ENCODE measurements around the gene EMC6.
A peak's percentile ranks its signal among the peaks of the same experiment; 100 is the strongest.

EMC6 gene

DNA sequence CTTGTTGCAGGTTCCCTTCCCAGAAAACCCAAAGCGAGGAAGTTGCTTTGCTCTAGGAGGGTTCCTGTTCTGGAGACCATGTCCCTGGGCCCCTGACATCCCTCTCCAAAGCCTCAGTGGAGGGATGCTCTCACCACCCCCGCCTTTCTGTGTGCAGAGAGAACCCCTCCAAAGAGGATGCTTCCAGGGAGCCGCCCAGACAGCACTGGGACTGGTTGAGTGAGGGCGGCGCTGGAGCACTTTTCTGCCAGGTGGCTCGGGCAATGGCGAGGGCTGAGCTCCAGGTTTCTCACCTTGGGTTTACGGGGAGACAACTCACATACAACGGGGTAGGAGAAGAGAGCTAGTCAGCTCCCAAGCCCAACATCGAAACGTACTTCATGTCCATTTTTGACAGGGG is 7.3 kb downstream of the EMC6 start:
- no peak for DNase-seq (ENCODE audit: low read depth in 1 of 2, low spot score in 1 of 2)
- TF ChIP-seq JUND (IDR thresholded peaks at IDR 0.05; ENCODE audit: low read depth) = no peak
- in situ Hi-C loops (cut with HindIII; ENCODE audit: low pct_unique_long_range_greater_than_20kb, low sequenced_read_pairs) = no loop called here

DNA sequence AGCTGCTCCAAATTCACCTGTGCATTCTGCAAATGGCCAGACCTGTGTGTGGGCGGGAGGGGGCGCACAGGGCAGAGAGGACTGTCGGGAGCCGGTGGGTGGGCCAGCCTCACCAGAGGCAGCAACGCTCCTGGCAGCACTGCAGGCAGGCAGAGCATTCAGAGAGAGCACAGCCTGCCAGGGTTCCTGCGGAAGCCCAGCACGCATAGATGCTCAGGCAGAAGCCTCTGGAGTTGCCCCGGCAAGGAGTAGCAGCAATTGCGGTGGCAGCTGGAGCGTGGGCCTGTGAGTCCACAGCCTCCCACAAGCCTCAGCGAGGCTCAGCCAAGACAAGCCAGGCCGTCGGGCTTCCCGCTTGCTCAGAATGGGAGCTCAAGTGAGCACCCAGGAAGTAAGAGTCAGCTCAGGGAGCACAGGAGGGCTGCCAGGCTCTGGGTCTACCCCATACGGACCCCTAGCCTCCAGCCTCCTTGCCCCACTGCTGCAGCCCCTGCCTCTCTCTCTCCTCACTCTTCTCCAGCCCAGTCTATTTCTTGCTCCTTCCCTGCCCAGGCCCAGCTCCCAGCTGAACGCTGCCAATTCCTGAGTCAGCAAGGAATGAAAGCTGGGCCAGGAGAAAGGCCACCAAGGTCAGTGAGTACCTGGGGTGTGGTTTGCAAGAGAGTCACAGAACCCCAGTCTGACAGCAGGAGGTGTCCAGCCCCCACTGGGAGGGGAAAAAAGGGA is 9.6 kb downstream of the EMC6 start:
- DNase-seq (ENCODE audit: low read depth in 1 of 2, low spot score in 1 of 2) = no peak
- in situ Hi-C loops (cut with HindIII; ENCODE audit: low pct_unique_long_range_greater_than_20kb, low sequenced_read_pairs) = no loop called here

GRCh38 chr17:3678821-3679530 is 10.4 kb downstream of the EMC6 start:
- in situ Hi-C loops (cut with HindIII; ENCODE audit: low pct_unique_long_range_greater_than_20kb, low sequenced_read_pairs) = no loop called here
- no peak for TF ChIP-seq JUND (IDR thresholded peaks at IDR 0.05; ENCODE audit: low read depth)
- no peak for DNase-seq (ENCODE audit: low read depth in 1 of 2, low spot score in 1 of 2)

More for the DNA sequence above, 9.6 kb downstream of the EMC6 start:
- no peak for TF ChIP-seq JUND (IDR thresholded peaks at IDR 0.05; ENCODE audit: low read depth)

DNA sequence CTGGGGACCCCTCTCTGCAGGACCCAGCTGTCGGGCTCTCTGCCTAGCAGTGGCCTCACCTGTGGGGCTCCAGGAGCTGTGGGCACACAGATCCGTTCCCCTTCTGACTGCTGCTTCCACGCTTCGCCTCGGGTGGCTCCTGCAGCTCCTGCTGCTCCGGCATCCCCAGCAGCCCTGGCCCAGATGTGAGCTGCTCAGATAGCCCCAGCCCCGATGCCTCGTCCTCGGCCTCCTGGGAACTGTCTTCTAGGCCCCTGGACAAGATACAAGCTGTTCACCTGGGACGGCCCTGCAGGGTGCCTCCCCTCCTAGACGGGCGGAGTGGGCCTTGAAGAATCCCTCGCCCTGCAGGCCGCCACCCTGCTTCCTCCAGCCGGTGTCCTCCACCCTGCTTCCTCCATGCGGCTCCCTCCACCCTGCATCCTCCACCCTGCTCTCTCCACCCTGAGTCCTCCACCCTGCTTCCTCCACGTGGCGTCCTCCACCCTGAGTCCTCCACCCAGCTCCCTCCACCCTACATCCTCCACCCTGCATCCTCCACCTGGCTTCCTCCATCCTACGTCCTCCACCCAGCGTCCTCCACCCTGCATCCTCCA is 11.0 kb downstream of the EMC6 start:
- no peak for DNase-seq (ENCODE audit: low read depth in 1 of 2, low spot score in 1 of 2)
- no peak for TF ChIP-seq JUND (IDR thresholded peaks at IDR 0.05; ENCODE audit: low read depth)
- in situ Hi-C loops (cut with HindIII; ENCODE audit: low pct_unique_long_range_greater_than_20kb, low sequenced_read_pairs) = no loop called here

DNA sequence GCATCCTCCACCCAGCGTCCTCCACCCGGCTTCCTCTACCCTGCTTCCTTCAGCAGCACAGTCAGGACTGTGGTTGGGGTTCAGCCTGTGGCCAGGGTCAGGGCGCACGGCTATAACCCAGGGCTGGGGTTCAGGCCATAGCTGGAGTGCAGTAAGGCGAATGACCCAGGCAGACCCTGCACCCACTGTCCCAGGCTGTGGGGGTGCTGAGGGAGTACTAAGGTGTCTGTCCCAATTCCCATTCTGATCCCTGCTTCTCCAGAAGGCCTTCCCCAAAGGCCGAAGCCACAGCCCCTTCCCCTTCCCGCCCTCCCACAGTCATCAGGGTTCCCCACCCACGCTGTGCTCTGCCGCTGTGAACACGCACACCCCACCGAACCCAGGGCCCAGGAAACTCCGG is 12.4 kb downstream of the EMC6 start:
- TF ChIP-seq JUND (IDR thresholded peaks at IDR 0.05; ENCODE audit: low read depth) = no peak
- in situ Hi-C loops (cut with HindIII; ENCODE audit: low pct_unique_long_range_greater_than_20kb, low sequenced_read_pairs) = no loop called here
- no peak for DNase-seq (ENCODE audit: low read depth in 1 of 2, low spot score in 1 of 2)

DNA sequence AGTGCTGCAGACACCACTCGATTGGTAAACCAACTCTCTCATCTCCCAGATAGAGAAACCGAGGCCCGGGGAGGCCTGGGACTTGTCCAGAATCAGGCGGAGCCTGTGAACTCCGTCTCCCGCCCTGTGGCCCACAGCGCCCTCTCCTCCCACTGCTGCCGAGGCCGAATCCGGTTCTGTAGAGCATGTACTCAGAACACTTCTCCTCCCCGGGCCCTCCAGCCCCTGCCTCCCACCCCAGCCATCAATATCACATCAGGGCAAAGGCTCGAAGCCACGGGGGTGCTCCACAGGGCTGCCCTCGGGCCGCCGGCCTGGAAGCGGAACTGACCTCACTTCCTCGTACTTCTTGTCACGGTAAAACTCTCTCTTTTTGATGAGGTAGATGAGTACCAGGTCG is 13.0 kb downstream of the EMC6 start:
- in situ Hi-C loops (cut with HindIII; ENCODE audit: low pct_unique_long_range_greater_than_20kb, low sequenced_read_pairs) = no loop called here
- no peak for TF ChIP-seq JUND (IDR thresholded peaks at IDR 0.05; ENCODE audit: low read depth)
- DNase-seq (ENCODE audit: low read depth in 1 of 2, low spot score in 1 of 2) = no peak

DNA sequence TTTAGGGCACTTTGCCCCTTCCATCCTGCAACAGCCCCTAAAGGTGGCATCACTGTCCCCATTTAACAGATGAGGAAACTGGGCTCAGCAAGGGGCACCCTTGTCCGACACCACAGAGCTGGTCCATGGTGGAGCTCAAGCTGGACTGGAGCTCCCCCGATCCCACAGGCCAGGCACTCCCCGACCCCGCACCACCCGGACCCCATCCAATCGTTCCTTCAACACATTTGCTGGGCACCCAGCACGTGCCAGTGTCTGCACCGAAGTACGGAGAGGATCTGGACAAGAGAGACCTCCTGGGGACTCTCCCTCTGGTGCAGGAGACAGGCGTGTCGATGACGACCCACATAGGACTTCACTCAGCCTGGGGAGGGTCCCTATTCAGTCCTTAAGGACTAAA is 13.4 kb downstream of the EMC6 start:
- in situ Hi-C loops (cut with HindIII; ENCODE audit: low pct_unique_long_range_greater_than_20kb, low sequenced_read_pairs) = no loop called here
- TF ChIP-seq JUND (IDR thresholded peaks at IDR 0.05; ENCODE audit: low read depth) = no peak
- DNase-seq (ENCODE audit: low read depth in 1 of 2, low spot score in 1 of 2) = no peak

GRCh38 chr17:3683054-3683511 is 14.5 kb downstream of the EMC6 start:
- in situ Hi-C loops (cut with HindIII; ENCODE audit: low pct_unique_long_range_greater_than_20kb, low sequenced_read_pairs) = no loop called here
- peak; percentile 37 to 59 for DNase-seq (ENCODE audit: low read depth in 1 of 2, low spot score in 1 of 2)
- no peak for TF ChIP-seq JUND (IDR thresholded peaks at IDR 0.05; ENCODE audit: low read depth)

GRCh38 chr17:3685174-3685573 is 16.6 kb downstream of the EMC6 start:
- TF ChIP-seq JUND (IDR thresholded peaks at IDR 0.05; ENCODE audit: low read depth) = no peak
- no peak for DNase-seq (ENCODE audit: low read depth in 1 of 2, low spot score in 1 of 2)
- in situ Hi-C loops (cut with HindIII; ENCODE audit: low pct_unique_long_range_greater_than_20kb, low sequenced_read_pairs) = no loop called here

DNA sequence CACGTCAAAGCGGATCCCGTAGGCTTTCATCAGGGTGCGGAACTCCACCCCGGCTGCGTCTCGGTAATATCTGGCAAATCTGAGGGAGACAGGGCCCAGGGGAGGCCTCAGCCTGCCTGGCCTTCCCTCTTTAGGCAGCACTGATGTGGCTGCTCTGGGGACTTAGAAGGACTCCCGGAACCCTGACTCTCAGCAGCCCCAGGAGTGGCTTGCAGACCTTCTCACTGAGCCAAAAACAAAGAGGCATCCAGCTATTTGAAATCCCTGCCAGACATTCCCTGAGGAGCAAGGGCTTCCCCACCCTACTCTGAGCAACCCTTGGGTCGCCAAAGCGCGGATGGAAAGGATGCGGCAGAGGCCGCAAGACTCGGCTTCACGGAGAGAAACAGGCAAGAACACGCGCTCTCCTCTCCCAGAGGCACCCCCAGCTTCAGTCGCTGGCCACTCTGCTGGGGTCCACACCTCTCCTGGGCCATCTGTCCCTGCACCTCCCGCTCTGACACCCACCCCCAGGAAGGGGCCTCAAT is 19.5 kb downstream of the EMC6 start:
- in situ Hi-C loops (cut with HindIII; ENCODE audit: low pct_unique_long_range_greater_than_20kb, low sequenced_read_pairs) = no loop called here
- TF ChIP-seq JUND (IDR thresholded peaks at IDR 0.05; ENCODE audit: low read depth) = no peak
- DNase-seq (ENCODE audit: low read depth in 1 of 2, low spot score in 1 of 2) = no peak

GRCh38 chr17:3688852-3689261 is 20.2 kb downstream of the EMC6 start:
- TF ChIP-seq JUND (IDR thresholded peaks at IDR 0.05; ENCODE audit: low read depth) = no peak
- in situ Hi-C loops (cut with HindIII; ENCODE audit: low pct_unique_long_range_greater_than_20kb, low sequenced_read_pairs) = no loop called here
- no peak for DNase-seq (ENCODE audit: low read depth in 1 of 2, low spot score in 1 of 2)

DNA sequence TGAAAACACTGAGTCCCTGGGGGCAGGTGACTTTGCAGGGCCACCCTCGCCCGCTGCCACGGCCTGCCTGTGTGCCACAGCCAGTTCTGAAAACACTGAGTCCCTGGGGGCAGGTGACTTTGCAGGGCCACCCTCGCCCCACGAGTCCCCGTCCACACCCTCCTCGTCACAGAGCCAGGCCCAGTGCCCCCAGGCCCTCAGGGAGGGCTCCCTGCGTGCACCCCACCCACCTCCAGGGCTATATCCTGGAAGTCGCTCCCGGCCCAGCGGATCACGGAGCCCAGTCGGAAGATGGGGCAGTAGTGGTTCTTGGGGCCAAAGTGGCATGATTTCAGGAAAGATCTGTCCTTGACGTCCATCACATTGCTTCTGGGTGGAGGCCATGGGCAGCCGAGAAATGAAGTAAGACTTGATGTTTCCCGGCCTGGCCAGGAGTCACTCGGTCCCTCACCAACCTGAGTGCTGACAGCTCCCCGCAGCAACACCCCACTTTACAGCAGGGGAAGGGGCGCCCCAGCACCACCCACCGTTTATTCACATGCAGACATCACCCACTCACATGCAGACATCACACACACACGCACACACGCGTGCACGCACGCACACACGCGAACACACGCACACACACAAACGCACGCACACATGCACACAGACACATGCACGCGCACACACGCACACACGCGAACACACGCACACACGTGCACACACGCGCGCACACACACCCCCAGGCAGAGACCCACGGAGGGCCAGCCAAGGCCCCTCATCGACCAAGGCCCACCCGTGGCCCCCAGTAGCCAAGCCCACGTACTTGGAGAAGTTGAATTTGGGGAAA is 20.9 kb downstream of the EMC6 start:
- no peak for TF ChIP-seq JUND (IDR thresholded peaks at IDR 0.05; ENCODE audit: low read depth)
- DNase-seq (ENCODE audit: low read depth in 1 of 2, low spot score in 1 of 2) = no peak
- in situ Hi-C loops (cut with HindIII; ENCODE audit: low pct_unique_long_range_greater_than_20kb, low sequenced_read_pairs) = no loop called here

All from T47D (cell line).